NCI-H748 (cell line): ENCODE results near the gene TBC1D5.
"Not testable (repeated sequence)": the region's sequence is repeated elsewhere in the genome, so short reads cannot be mapped to it uniquely, and the experiment has no call there.

ENCODE experiments used
- DNase-seq: peaks from one replicate; lab custom pipeline; 2025; ENCODE audit not compliant: unreplicated experiment; lab: John Stamatoyannopoulos, UW

Gene TBC1D5

DNA sequence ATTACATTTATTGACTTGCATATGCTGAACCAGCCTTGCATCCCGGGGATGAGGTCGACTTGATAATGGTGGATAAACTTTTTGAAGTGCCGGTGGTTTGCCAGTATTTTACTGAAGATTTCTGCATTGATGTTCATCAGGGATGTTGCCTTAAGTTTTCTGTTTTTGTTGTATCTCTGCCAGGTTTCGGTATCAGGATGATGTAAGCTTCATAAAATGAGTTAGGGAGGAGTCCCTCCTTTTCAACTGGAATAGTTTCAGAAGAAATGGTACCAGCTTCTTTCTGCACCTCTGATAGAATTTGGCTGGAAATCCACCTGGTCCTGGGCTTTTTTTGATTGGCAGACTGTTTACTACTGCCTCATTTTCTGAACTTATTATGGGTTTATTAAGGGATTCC lies 250.8 kb downstream of the TBC1D5 start:
- DNase-seq = no peak

DNA sequence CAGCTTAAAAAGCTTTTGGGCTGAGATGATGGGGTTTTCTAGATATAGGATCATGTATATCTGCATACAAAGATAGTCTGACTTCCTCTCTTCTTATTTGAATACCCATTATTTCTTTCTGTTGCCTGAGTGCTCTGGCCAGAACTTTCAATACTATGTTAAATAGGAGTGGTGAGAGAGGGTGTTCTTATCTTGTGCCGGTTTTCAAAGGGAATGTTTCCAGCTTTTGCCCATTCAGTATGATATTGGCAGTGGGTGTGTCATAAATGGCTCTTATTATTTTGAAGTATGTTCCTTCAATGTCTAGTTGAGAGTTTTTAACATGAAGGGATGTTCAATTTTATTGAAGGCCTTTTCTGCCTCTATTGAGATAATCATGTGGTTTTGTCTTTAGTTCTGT lies 251.2 kb downstream of the TBC1D5 start:
- not testable (repeated sequence) for DNase-seq

DNA sequence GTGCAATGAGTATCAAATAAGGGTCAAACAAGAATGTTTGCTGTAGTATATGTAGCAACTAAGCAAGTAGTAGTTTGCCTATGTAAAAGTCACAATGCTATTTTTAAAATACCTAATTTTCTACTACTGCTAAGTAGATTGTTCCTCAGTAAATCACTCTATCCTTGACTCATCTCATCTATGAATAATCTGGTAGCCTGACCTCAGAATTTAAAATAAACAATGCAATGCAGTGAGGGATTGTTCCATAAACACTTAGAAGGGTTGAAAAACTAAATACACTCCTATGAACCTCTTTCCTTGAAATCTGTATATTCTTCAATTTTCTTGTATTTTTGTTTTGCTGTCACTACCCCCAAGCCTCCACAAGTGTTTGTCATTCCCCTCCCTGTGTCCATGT lies 253.3 kb downstream of the TBC1D5 start:
- no peak for DNase-seq

DNA sequence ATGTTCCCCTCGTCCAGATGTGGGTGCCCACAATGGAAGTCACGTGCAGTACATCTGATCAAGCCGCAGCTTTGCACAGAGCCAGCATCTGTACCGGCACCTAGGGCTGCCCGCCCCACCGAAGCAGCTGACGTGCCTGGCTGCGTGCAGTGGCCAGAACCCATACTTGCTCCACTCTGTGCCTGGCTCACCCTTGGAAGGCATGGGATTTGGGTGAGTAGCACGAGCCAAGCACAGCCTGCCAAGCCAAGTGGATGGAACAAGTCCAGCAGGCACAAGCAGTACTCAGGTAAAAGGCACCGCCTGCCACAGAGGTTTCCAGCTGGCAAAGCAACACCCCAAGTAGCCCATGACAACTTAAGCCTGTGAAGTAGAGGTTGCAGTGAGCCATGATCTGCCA lies 261.3 kb downstream of the TBC1D5 start:
- DNase-seq = no peak

DNA sequence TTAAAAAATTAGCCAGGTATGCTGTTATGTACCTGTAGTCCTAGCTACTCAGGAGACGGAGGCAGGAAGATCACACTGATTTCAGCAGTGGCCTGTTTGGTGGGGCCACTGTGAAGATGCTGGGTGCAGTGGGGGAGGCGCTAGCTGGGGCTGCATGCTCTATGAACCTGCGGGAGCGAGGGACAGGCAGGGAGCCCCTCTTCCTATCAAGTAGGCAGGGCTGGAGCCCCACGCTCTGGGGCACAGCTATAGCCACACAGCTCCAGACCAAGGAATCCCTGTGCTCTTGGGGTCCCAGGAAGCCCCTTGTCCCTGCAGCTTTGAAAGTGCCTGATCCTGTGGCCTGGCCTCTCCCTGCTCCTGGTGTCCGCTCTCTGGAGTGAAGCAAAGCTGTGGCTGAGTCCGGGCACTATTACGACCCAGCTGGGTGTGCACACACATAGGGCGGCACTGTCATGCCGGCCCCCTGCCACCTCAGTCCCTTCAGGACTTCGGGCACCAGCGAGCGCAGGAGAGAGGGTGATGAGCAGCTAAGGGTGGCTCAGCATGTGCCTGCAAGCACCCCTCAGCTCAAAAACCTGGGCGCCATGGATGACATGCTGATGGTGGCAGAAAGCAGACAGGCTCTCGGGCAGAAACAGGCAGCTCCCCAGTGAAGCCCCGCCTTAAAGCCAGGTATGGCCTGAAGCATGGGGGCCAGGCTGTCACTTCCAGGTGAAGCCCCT lies 262.6 kb downstream of the TBC1D5 start:
- DNase-seq = no peak

DNA sequence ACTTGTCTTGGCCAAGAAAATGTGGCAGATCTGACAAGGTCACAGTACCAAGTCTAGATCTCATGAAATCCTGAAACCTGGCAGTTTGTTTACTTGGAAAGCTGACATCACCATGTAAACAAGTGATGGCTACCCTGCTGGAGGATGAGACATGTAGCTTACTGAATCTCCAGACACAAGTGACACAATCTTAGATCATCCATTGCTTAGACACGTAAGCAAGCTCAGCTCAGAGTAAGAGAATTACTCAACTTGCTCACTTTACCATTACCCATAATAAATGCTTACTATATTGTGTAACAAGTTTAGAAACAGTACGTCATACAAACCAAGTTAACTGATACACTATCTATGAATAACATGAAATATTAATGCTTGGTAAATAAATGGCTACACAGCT lies 263.8 kb downstream of the TBC1D5 start:
- DNase-seq = no peak

DNA sequence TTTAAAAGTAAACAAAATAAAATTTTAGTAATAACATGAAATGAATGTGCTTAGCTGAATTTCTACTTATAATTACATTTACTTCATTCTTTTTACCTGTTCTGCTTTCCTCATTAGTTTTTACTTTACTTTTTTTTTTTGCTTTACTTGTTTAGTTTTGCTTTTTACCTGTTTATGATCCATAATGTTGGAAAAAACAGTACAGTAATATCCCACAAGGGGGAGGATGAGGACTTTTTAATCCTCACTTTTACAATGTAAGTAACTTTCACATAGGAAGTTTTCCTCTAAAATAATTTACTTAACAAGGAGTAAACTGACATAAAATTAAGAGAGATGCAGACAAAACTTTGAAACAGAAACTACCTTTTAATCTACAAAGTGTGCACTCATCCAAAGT lies 268.7 kb downstream of the TBC1D5 start:
- no peak for DNase-seq

DNA sequence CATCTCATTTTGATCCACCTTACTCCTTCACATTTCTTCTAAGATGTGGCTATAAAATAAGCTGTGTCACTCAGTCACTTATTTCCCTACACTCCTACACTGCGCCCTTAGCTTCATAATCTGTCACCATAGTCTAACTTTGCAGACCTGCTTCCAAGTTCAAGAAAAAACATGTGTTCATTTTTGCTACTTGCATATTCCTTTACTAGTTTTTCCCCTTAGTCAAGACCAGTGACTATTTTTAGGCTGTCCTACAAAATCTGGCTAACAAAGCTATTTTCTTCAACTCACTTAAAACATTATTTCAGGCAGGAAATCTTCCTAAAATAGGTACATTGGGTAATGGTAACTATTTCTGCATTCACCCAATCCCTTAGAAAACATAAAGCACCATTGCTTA lies 272.5 kb downstream of the TBC1D5 start:
- DNase-seq = no peak

DNA sequence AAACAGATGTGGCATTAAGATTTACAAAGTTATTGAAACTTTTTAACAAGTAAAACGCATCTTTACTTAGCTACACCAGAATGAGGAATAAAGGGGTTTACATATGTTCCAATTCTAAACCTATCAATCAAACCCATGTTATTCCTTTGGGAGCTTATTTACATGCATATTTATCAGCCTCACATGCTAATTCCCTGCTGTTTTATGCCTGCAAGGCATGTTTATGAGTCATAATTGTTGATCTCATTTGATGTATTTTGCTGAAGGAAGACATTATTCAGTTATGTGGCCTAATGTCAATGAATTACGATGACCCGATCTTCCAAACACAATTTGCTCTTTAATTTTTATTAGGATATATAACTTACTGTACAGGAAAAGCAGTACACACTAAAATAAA lies 272.9 kb downstream of the TBC1D5 start:
- DNase-seq = no peak

DNA sequence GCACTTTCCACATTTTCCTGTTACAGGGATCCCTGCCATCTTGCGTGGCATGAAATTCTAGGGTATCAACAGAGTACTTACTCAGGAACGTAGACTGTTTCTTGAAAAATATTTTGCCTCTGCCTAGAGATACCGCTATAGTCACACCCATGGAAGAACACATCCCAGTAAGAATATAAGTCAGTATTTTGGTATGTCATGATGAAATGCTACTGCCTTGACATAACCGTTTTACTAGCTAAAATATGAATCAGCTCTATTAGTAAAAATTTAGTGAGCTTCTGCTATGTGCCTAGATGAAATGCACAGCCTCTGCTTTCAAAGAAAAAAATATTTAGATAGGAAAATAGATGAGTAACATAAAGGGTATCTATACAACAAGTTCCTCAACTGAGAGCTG lies 276.4 kb downstream of the TBC1D5 start:
- no peak for DNase-seq

DNA sequence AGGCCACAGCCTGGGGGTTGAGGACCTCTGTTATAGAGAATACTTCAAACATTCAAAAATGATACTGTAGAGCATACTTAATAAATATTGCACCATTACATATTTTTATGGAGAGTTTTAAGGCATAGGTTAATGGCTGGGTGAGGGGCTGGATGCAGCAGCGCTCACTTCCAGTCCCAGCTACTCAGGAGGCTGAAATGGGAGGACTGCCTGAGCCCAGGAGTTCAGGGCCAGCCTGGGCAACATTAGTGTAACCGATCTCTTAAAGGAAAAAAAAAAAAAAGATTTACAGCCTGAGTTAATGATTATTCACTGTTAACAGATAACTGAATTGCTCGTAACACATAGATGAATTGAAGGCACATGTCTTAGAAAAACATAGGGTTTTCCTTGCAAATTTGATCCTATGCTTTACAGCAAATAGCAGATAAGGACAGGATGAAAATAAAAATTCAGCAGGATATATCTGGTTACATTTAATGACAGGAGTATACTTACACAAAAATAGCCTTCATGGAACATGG lies 282.9 kb downstream of the TBC1D5 start:
- no peak for DNase-seq

DNA sequence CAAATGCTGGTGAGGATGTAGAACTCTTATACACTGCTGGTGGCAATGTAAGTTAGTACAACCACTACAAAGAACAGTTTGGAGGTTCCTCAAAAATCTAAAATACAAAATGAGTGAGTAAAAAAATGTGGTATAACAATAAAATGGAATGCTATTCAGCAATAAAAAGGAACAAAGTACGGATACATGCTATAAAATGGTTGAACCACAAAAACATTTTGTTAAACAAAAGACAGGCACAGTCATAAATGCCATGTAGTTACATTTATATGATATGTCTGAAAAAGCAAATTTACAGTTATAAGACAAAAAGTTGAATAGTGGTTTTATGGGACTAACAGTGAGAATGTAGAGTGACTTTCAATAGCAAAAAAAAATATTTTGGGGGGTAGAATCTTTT lies 285.8 kb downstream of the TBC1D5 start:
- DNase-seq = no peak

DNA sequence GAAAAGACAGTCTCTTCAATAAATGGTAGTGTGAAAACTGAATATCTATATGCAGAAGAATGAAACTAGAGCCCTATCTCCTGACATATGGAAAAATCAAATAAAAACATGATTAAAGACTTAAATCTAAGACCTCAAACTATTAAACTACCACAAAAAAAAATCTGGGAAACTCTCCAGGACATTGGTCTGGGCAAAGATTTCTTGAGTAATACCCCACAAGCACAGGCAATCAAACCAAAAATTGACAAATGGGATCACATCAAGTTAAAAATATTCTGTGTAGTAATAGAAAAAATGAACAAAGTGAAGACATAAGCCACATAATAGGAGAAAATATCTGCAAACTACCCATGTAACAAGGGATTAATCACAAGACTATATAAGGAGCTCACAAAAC lies 286.4 kb downstream of the TBC1D5 start:
- DNase-seq = no peak

DNA sequence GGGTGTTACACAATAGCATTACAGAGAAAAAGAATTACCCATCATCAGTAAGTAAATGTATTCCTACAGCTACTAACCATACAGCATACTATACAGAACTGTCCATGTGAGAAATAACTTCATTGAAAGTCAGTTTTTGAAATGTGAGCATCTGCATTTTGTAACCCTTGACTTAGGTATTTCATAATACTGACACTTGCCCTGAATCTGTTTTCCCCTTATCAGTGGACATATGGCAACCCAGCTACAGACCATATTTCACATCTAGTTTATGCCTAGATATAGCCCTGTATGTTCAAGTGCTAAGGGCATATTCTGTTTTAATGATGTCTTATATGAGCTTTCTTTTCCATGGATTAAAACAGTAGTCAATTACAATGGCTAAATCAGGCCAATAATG lies 297.6 kb downstream of the TBC1D5 start:
- DNase-seq = no peak

DNA sequence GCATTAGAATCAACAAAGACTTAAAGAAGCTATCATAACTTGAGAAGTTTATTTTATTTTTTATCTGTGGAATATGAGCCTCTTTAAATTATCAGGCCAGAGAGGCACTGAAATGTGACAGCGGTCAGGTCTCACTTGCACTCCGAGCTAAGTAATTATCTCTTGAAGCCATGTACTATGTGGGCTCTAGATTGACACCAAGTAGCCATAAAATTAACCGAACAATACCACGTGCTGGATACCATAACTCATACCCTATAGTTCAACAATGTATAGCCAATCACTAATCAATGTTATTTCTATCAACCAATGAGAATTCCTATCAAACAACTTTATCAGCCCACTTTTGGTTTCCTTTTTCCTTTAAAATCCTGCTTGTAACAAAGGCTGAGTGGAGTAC lies 299.3 kb downstream of the TBC1D5 start:
- no peak for DNase-seq

DNA sequence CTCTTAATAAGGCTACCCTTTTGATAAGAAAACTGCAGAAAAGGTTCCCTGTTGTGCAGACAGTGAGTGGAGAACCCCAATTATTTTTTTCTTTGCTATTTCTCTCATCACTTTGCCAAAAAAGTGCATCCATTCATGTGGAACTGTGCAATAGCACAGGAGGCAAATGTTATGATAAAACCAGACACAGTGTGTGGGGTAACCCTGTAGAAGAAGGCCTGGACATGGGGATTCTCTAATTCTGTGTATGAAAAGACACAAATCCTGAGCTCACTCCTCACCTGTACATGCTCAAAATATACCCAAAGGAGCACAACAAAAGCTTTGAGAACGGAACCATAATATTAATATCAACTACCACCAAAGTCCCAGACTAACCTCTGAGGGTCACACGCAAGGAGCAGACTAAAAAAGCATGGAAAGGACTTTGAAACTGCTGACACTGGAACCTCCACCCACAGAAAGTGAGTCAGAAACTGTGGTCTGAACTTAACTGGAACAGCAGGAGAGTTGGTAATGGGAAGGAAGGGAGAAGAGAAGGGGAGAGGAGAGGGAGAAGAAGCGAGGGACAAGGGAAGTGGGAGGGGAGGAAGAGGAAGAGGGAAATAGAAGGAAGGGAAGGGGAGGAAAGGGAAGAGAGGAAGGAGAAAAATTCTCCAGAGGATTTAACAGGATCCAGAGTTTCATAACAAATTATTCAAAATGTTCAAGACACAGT lies 299.9 kb downstream of the TBC1D5 start:
- DNase-seq = no peak

DNA sequence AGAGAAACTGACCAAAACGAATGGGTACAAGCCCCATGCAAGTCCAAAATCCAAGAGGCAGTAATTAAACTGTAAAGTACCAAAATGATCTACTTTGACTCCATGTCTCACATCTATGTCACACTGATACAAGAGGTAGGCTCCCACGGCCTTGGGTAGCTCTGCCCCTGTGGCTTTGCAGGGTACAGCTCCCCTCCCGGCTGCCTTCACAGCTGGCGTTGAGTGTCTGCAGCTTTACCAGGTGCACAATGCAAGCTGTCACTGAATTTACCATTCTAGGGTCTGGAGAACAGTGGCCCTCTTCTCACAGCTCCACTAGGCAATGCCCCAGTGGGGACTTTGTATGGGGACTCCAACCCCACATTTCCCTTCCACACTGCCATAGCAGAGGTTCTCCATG lies 308.6 kb downstream of the TBC1D5 start:
- no peak for DNase-seq

DNA sequence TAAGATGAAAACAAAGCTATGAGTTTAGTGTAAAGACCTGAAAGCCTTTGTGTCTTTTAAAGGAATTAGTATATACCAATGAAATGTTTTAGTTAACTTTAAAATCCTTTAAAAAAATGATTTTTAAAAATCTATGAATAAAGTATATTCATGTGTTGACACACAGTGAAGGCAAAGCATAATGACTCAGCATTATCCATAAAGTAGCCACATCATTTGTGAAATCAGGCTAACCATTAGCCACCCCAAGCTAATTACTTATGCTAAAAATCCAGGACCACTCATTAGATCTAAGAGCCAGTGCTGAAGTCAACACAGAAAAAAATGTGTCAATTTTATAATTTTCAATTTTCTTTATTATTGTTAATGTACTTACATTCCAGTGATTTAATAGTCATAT lies 310.2 kb downstream of the TBC1D5 start:
- DNase-seq = no peak

DNA sequence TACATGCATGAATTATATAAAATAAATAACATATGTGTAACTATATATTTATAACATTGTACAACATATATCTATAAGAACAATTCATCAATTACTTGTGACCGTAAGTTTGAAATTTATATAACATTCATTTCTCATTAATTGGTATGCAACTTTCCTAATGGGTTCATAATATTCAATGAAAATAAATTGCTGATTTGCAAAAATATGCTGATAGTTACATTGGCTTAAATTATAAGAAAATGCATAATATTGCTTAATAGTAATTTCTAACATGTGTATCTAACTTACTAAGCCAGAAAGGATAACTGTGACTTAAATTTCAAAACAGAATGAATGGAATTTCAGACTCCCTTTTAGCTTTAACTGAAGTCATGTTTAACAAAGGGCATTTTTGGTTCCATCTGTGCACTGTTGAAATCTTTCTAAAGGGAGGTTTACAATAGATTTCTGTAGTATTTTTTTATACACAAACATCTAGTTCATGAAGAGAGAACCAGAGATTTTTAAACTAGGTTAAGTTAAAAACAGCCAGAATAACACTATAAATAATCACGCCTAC lies 310.9 kb downstream of the TBC1D5 start:
- DNase-seq = no peak

DNA sequence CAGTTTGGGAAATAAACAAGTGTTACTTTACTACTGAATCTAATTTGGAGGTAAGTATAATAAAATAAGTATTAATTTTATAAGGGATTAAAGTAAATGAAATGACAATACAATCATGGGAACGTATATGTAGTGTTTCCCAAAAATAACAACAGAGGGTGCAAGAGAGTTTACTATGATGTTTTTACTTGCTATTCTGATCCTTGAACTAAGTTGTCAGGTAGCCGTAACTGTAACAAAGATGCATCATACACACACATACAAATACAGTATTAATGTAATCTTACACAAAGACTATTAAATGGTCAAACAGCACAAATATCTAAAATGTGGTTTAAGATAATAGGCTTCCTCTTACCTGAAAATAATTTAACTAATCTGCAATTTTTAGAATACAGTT lies 311.4 kb downstream of the TBC1D5 start:
- DNase-seq = peak; percentile 40

DNA sequence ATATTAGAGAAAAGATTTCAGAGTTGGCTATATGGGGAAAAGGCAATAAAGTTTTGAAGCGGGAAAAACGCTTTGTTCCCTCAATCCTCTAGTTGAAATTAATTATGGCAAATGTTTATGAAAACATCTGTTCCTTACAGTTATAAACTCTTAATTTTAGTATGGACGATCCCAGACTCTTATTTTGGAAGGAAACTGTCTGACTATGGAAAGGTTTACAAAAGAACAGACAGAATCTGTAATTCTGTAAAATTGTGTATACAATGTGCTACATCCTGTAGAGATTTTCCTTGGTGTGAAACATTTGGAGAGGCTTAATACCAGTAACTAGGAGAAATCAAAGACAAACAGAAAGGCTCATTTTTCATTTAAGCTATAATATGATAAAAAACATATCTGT lies 311.8 kb downstream of the TBC1D5 start:
- DNase-seq = no peak

DNA sequence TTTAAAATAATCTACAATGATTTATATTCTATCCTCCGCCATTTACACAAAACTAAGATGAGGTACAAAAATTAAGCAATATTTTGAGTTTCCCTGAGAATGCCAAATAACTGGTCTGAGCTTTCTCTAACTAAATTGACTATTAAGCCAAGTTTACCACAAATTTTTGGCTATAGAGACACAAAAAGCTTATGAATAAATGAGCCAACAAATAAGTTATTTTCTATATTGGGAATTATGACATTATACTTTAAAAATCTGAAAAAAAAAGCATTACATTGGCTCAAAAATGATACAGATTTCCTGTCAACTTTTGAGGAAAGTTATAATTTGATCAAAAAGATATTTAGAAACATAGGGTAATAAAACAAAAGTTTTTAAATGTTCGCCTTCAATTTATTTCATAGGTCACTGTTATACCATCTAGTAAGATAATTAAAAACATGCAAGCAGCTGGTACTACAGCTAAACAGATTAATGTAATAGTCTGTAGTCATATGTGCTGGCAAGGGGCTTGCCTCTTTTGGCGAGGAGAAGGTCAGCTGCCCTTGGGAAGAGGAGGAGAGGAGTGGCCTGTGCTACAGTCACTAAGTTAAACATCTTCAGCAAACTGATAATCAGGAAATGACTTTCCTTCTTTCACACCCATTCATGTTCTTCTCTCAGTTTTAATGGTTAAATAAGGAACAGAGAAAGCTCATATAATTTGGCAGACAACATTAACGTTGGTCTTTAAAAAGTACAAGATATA lies 318.5 kb downstream of the TBC1D5 start:
- no peak for DNase-seq
